GM18867 (cell line): Measurements from ENCODE around the gene CNOT9.

Experiments
- ATAC-seq: cut with Tn5 transposase; IDR thresholded peaks from one replicate; pipeline ENCODE4 v1.9.1; 2021; ENCODE audit warnings: mild to moderate bottlenecking, moderate library complexity; ENCODE audit not compliant: unreplicated experiment

Gene CNOT9

GRCh38 chr2:218643751-218644310 is 75.2 kb downstream of the CNOT9 start:
- no peak for ATAC-seq

GRCh38 chr2:218644721-218645120 is 76.1 kb downstream of the CNOT9 start:
- no peak for ATAC-seq

GRCh38 chr2:218645126-218645525 is 76.5 kb downstream of the CNOT9 start:
- ATAC-seq: no peak
